ENCODE results near the gene CASP2.

The CASP2 gene

DNA sequence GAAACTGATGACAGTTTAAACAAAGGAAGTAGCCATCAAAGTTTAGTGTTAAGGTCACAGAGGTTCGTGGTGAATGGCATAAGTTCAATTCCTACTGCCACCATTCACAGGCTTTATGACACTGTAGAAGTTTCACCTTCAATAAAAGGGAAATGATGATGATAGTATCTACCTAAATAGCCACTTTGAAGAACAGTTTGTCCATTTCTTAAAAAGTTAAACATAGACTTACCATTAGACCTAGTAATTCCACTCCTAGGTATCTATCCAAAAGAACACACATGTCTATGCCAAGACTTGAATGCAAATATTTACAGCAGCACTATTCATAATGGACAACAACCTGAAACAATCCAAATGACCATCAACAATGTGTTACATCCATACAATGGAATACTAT lies 43.8 kb upstream of the CASP2 start:
- TF ChIP-seq, protein P1, sequence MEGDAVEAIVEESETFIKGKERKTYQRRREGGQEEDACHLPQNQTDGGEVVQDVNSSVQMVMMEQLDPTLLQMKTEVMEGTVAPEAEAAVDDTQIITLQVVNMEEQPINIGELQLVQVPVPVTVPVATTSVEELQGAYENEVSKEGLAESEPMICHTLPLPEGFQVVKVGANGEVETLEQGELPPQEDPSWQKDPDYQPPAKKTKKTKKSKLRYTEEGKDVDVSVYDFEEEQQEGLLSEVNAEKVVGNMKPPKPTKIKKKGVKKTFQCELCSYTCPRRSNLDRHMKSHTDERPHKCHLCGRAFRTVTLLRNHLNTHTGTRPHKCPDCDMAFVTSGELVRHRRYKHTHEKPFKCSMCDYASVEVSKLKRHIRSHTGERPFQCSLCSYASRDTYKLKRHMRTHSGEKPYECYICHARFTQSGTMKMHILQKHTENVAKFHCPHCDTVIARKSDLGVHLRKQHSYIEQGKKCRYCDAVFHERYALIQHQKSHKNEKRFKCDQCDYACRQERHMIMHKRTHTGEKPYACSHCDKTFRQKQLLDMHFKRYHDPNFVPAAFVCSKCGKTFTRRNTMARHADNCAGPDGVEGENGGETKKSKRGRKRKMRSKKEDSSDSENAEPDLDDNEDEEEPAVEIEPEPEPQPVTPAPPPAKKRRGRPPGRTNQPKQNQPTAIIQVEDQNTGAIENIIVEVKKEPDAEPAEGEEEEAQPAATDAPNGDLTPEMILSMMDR (IDR thresholded peaks at IDR 0.05; ENCODE audit: low read depth, low read length, missing control alignments): no peak
- no peak for DNase-seq (ENCODE audit: low read depth)
- in situ Hi-C loops (cut with HindIII; ENCODE audit: low sequenced_read_pairs): no loop called here
- H3K4me3 ChIP-seq (ENCODE audit: low read depth, low read length): no peak overlapping the region

DNA sequence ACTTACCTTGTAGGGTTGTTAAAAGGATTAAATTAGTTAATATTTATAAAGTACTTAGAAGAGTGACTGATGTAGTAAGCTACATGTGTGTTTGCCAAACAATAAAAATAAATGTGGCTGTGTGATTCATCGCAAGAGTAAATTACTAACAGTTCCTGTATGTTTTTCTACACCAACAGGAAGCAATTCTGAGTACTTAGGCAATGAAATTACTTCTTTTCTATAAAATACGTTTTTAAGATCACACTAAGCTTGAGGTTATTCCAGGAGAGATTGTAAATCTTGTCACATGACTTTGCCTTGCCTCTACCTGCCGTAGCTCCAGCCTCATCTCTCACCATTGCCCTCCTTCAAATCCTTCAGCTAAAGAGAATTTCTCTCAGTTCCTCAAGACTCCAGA lies 43.0 kb upstream of the CASP2 start:
- TF ChIP-seq, protein P1 (IDR thresholded peaks at IDR 0.05; ENCODE audit: low read depth, low read length, missing control alignments): no peak
- H3K4me3 ChIP-seq (ENCODE audit: low read depth, low read length): no peak overlapping the region
- DNase-seq (ENCODE audit: low read depth): no peak
- in situ Hi-C loops (cut with HindIII; ENCODE audit: low sequenced_read_pairs): no loop called here

DNA sequence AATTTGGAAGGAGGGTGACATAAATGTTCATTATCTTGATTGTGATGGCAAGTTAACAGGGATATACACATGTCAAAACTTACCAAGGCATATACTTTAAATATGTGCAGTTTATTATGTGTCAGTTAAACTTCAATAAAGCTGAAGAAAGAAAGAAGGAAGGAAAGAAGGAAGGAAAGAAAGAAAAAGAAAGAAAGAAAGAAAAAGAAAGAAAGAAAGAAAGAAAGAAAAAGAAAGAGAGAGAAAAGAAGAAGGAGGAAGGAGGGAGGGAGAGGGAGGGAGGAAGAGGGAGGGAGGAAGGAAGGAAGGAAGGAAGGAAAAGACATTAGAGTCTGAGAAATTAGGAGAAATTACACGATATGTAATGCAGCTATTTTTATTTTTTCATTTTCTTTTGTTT lies 40.8 kb upstream of the CASP2 start:
- in situ Hi-C loops (cut with HindIII; ENCODE audit: low sequenced_read_pairs): no loop called here
- DNase-seq (ENCODE audit: low read depth): no peak
- TF ChIP-seq, protein P1 (IDR thresholded peaks at IDR 0.05; ENCODE audit: low read depth, low read length, missing control alignments): no peak
- H3K4me3 ChIP-seq (ENCODE audit: low read depth, low read length): no peak overlapping the region

DNA sequence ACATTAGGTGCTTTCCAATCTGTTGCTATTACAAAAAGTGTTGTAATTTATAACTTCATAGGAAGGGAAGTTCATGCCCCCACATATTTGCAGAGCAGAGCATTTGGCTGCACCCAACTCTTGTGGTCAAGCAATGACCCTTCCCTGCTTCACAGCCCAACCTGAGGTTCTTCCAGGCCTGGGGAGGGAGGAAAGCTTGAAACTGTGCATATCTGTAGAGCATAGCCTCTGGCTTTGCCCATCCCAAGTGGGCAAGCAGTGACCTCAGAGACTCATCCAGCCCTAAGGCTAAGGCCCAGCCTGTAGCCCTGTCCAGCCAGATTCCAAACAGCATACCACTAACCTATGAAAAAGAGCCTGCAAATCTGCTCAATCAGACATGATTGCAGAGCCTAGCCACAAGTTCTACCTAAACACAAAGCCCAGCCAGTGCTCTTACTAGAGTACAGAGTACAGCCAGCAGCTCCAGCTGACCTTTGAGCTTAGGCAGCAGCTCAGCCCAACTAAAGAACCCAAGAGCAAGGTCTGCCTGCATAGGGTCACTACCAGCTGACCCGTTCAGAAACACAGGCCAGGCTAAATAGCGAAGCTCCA lies 39.3 kb upstream of the CASP2 start:
- in situ Hi-C loops (cut with HindIII; ENCODE audit: low sequenced_read_pairs): no loop called here
- H3K4me3 ChIP-seq (ENCODE audit: low read depth, low read length): no peak overlapping the region
- TF ChIP-seq, protein P1 (IDR thresholded peaks at IDR 0.05; ENCODE audit: low read depth, low read length, missing control alignments): no peak
- DNase-seq (ENCODE audit: low read depth): no peak

DNA sequence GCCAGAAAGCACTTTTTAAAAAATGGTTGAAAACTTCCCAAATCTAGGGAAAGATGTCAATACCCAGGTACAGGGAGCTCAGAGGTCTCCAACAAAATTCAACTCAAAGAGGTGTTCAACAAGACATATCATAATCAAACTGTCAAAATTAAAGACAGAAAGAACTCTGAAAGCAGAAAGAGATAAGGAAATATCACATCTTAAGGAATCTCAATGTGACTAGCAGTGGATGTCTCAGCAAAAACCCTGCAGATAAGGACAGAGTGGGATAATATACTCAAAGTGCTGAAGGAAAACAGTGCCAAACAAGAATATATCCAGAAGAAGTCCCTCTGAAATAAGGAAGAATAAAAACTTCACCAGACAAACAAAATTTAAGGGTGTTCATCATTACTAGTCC lies 38.0 kb upstream of the CASP2 start:
- no peak overlapping the region for H3K4me3 ChIP-seq (ENCODE audit: low read depth, low read length)
- TF ChIP-seq, protein P1 (IDR thresholded peaks at IDR 0.05; ENCODE audit: low read depth, low read length, missing control alignments): no peak
- in situ Hi-C loops (cut with HindIII; ENCODE audit: low sequenced_read_pairs): no loop called here
- DNase-seq (ENCODE audit: low read depth): no peak

DNA sequence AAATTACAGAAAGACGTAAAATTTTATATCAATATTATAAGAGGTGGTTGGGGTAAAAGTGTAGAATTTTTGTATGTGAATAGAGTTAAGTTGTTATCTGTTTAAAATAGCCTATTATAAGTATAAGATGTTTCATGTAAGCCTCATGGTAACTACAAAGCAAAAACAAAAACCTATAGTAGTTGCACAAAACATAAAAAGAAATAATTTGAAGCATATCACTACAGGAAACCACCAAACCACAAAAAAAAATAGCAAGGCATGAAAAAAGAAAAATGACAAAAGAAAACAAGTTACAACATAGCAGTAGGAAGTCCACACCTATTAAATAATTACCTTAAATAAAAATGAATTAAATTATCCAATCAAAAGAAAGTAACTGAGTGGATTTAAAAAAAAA lies 37.3 kb upstream of the CASP2 start:
- TF ChIP-seq, protein P1 (IDR thresholded peaks at IDR 0.05; ENCODE audit: low read depth, low read length, missing control alignments): no peak
- in situ Hi-C loops (cut with HindIII; ENCODE audit: low sequenced_read_pairs): no loop called here
- H3K4me3 ChIP-seq (ENCODE audit: low read depth, low read length): no peak overlapping the region
- no peak for DNase-seq (ENCODE audit: low read depth)
